GM12878 (cell line): Measurements from ENCODE around the gene VDR. TPM values are rescaled to one million over a fixed set of nuclear protein-coding genes. Genes with fewer than 3 reads are reported as not detected.

Experiments
- ATAC-seq: fragments of 200-7000 bp; cut with Tn5 transposase; 3 replicates; pipeline ENCODE4 v1.9.1; 2020; ENCODE audit warnings: mild to moderate bottlenecking, moderate library complexity
- BruUV-seq: library from RNA; stranded (reverse); fragments of 400-500 nt; replicated peaks from 2 replicates; lab custom pipeline; 2021; lab: Mats Ljungman, UMichigan
- CTCF ChIA-PET: fragments of 300-600 bp; sonication (Branson Sonifier 250); formaldehyde crosslinking; extraction: SDS; loops from one replicate; lab custom pipeline; 2021; ENCODE audit warnings: inconsistent platforms; lab: Yijun Ruan, JAX
- POLR2A ChIA-PET: fragments of 350-600 bp; formaldehyde crosslinking; extraction: SDS; loops from one replicate; lab custom pipeline; 2021; ENCODE audit warnings: inconsistent platforms; lab: Charles Lee
- RAD21 ChIA-PET: fragments of 300-600 bp; sonication (Branson Sonifier 250); formaldehyde crosslinking; loops from one replicate; lab custom pipeline; 2023; ENCODE audit warnings: antibody characterized with exemption; ENCODE audit not compliant: unreplicated experiment; lab: Charles Lee
- SMC1A ChIA-PET: fragments of 300-600 bp; sonication (Branson Sonifier 250); formaldehyde crosslinking; loops from one replicate; lab custom pipeline; 2023; ENCODE audit not compliant: unreplicated experiment, uncharacterized antibody; lab: Charles Lee
- DNase-seq: peaks from one replicate; pipeline ENCODE4 v3.0.0-alpha.2; 2011; ENCODE audit warnings: low read depth, low spot score
- FAIRE-seq: peaks from 3 replicates; lab custom pipeline; 2011; peaks lifted over from hg19 to GRCh38; lab: Jason Lieb, UNC
- H2AFZ ChIP-seq: 2 replicates; pipeline ENCODE4 v1.6.0; 2011; ENCODE audit warnings: low read depth, low read length, control low read depth; ENCODE audit not compliant: control insufficient read depth
- H3K27ac ChIP-seq: 2 replicates; pipeline ENCODE4 v1.5.1; 2011; ENCODE audit warnings: control low read depth; ENCODE audit not compliant: control insufficient read depth, insufficient read depth
- H3K27me3 ChIP-seq, 2 experiments: replicated peaks in 1 of 2; 2 replicates each; pipeline versions ENCODE4 v1.6.0 to v1.6.1; 2011; ENCODE audit warnings: low read length in 1 of 2; ENCODE audit not compliant: control insufficient read depth in 2 of 2, insufficient read depth in 2 of 2
- H3K36me3 ChIP-seq, 2 experiments: 2 replicates each; pipeline ENCODE4 v1.5.1; 2011; ENCODE audit warnings: low read length in 1 of 2; ENCODE audit not compliant: control insufficient read depth in 2 of 2, insufficient read depth in 2 of 2
- H3K4me1 ChIP-seq: 2 replicates; pipeline ENCODE4 v1.6.1; 2011; ENCODE audit warnings: mild to moderate bottlenecking, low read length, moderate library complexity, mixed read lengths; ENCODE audit not compliant: control insufficient read depth, insufficient read depth
- H3K4me2 ChIP-seq: 2 replicates; pipeline ENCODE4 v1.6.0; 2011; ENCODE audit warnings: control low read depth; ENCODE audit not compliant: control insufficient read depth, insufficient read depth
- H3K4me3 ChIP-seq: fragments of 200-600 bp; sonication (generic); 2 replicates; pipeline ENCODE4 v1.5.1; 2016
- H3K79me2 ChIP-seq: 2 replicates; pipeline ENCODE4 v1.6.0; 2011; ENCODE audit warnings: low read length; ENCODE audit not compliant: control insufficient read depth, insufficient read depth
- H3K9ac ChIP-seq: 2 replicates; pipeline ENCODE4 v1.8.0; 2011; ENCODE audit warnings: low read length, control low read depth, mixed read lengths; ENCODE audit not compliant: control insufficient read depth, insufficient read depth
- H3K9me3 ChIP-seq: replicated peaks from 3 replicates; pipeline ENCODE4 v1.5.1; 2011; ENCODE audit warnings: mild to moderate bottlenecking, low read length; ENCODE audit not compliant: control insufficient read depth, insufficient read depth
- H4K20me1 ChIP-seq: 2 replicates; pipeline ENCODE4 v1.6.0; 2011; ENCODE audit not compliant: control insufficient read depth, insufficient read depth
- GATAD2B ChIP-seq: fragments of 450-650 bp; conservative IDR thresholded peaks from 2 replicates; pipeline ENCODE4 v1.6.1; 2017; ENCODE audit warnings: low read depth, mild to moderate bottlenecking, moderate library complexity
- NFXL1 ChIP-seq: fragments of 450-650 bp; IDR thresholded peaks from 2 replicates; pipeline ENCODE4 v1.6.1; 2017; ENCODE audit warnings: antibody characterized with exemption, mild to moderate bottlenecking, borderline replicate concordance
- SREBF2 ChIP-seq: IDR thresholded peaks from 2 replicates; pipeline ENCODE4 v1.6.1; 2012; ENCODE audit warnings: mild to moderate bottlenecking, low read length
- YY1 ChIP-seq: IDR thresholded peaks from 2 replicates; pipeline ENCODE4 v1.6.1; 2011; ENCODE audit warnings: low read depth, mild to moderate bottlenecking, low read length
- WGBS: methylation state at CpG from one replicate; pipeline ENCODE4 v1.1.6; 2016; ENCODE audit warnings: low lambda C conversion rate; ENCODE audit not compliant: insufficient replicate concordance, insufficient coverage; ENCODE audit errors: missing lambda C conversion rate; 5-methylcytosine and 5-hydroxymethylcytosine counted together
- in situ Hi-C: fragments of 300-500 bp; cut with MboI; formaldehyde crosslinking; loops from 9 replicates; pipeline ENCODE4 v1.14.3; 2018; ENCODE audit warnings: mixed read lengths
- intact Hi-C: fragments of 100-400 bp; cut with micrococcal nuclease; formaldehyde crosslinking; loops from one replicate; pipeline ENCODE4 v1.14.2; 2022; ENCODE audit not compliant: unreplicated experiment
- polyA plus RNA-seq, 11 experiments: library from polyadenylated mRNA; depleted of rRNA in 4 of 11; unstranded in 6 of 11; stranded (reverse) in 5 of 11; fragments of >200 nt; fragmentation: Nextera tagmentation in 4 of 11; fragmentation: Illumina TruSeq in 1 of 11; extraction: Ambion mirVana in 4 of 11; extraction: Trizol in 1 of 11; gene quantifications; 1 replicate in 1 of 11; 2 replicates in 10 of 11; pipeline versions ENCODE4 v1.2.1 to v1.2.3, GENCODE V29; 2011 to 2016; ENCODE audit warnings: inconsistent platforms in 2 of 11, missing spikeins in 2 of 11, low read depth in 1 of 11
- total RNA-seq, 4 experiments: library from RNA; depleted of rRNA in 3 of 4; stranded (reverse); fragments of >200 nt in 3 of 4; fragmentation: Illumina TruSeq in 1 of 4; extraction: Trizol in 1 of 4; gene quantifications; 2 replicates each; pipeline versions ENCODE4 v1.2.1 to v1.2.3, GENCODE V29; 2013 to 2021
- TF ChIP-seq, protein P1 (sequence below): fragments of 450-650 bp; formaldehyde crosslinking; IDR thresholded peaks from 2 replicates; pipeline ENCODE4 v1.4.0; 2020; ENCODE audit warnings: mild to moderate bottlenecking, moderate library complexity

The VDR gene
- total and polyA plus RNA-seq, 10 of the 15 experiments (the other 5 are each of a cell fraction or from before 2014, with no cell fraction given): 0.27 to 7.9 (median 3.0) TPM

DNA sequence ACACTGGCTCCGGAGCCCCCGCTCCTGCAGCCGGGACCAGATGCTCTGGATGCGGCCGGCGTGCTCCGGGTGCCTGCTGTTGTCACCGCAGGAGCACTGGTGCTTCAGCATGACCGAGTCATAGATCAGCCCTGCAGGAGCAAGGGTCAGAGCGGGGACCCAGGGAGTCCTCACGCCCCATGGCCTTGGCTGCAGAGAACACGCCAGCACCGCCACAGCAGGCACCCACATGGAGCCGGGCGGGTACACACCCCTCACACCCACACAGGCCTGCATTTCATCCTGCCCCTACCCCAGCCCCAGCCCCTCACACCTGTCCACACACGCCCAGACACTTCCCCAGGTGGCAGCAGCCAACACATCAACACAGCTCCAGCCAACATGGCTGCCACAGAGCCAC, 112.9 kb downstream of the VDR start:
- Histone ChIP-seq H2AFZ (no peak overlapping the region), H3K27me3 (no peaks in the 10 kb centered on the region), H4K20me1 (no peaks in the 10 kb centered on the region), H3K4me1 (no peaks in the 10 kb centered on the region), H3K36me3 (peaks cover 0 to 7% of the 10 kb centered on the region in 2 experiments; a peak in 1 of 4 replicates), H3K79me2 (no peaks in the 10 kb centered on the region), H3K4me2 (no peak overlapping the region), H3K4me3 (no peak overlapping the region), H3K27ac (no peak overlapping the region), H3K9me3 (no peaks in the 10 kb centered on the region), H3K9ac (no peak overlapping the region)
- no TSS peak for BruUV-seq
- ChIA-PET SMC1A (interaction anchor here (0.9 to 1.5 kb wide), 2 partner anchors 27 to 44 kb away, joined by 3 read pairs; no protein-coding TSS in a partner anchor), RAD21 (interaction anchor here (0.5 kb wide), 1 partner anchor 35 kb away, joined by 3 read pairs; no protein-coding TSS in a partner anchor), CTCF (interaction anchor here (0.9 to 5.3 kb wide), 5 partner anchors 16 to 158 kb away, joined by 3 to 36 read pairs (median 4); no protein-coding TSS in a partner anchor), POLR2A (interaction anchor here (1.2 kb wide), 1 partner anchor 8 kb away, joined by 4 read pairs; no protein-coding TSS in a partner anchor)
- intact Hi-C loops (no loop called here), in situ Hi-C loops (no loop called here)
- DNase-seq: no peak
- TF ChIP-seq, protein P1, sequence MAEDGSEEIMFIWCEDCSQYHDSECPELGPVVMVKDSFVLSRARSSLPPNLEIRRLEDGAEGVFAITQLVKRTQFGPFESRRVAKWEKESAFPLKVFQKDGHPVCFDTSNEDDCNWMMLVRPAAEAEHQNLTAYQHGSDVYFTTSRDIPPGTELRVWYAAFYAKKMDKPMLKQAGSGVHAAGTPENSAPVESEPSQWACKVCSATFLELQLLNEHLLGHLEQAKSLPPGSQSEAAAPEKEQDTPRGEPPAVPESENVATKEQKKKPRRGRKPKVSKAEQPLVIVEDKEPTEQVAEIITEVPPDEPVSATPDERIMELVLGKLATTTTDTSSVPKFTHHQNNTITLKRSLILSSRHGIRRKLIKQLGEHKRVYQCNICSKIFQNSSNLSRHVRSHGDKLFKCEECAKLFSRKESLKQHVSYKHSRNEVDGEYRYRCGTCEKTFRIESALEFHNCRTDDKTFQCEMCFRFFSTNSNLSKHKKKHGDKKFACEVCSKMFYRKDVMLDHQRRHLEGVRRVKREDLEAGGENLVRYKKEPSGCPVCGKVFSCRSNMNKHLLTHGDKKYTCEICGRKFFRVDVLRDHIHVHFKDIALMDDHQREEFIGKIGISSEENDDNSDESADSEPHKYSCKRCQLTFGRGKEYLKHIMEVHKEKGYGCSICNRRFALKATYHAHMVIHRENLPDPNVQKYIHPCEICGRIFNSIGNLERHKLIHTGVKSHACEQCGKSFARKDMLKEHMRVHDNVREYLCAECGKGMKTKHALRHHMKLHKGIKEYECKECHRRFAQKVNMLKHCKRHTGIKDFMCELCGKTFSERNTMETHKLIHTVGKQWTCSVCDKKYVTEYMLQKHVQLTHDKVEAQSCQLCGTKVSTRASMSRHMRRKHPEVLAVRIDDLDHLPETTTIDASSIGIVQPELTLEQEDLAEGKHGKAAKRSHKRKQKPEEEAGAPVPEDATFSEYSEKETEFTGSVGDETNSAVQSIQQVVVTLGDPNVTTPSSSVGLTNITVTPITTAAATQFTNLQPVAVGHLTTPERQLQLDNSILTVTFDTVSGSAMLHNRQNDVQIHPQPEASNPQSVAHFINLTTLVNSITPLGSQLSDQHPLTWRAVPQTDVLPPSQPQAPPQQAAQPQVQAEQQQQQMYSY (CRISPR knock-in tag): no peak
- TF ChIP-seq GATAD2B: no peak
- TF ChIP-seq YY1: no peak
- TF ChIP-seq NFXL1: no peak
- no peak for TF ChIP-seq SREBF2
- WGBS: 84% methylated on average over 11 of the region's 16 CpGs
- ATAC-seq: no peak
- no peak for FAIRE-seq

Other genes with a start within 250 kb of the VDR start
Only the 7 nearest of the 9 such genes appear.
- 17.4 and 19.1 TPM in 2 replicates for gene RPAP3, start 199.0 kb downstream of the VDR start, total RNA-seq (2014; rRNA removed)
- 34.5 and 36.9 TPM in 2 replicates for gene RPAP3, start 199.0 kb downstream of the VDR start, total RNA-seq (2014; rRNA removed; fragmentation: Illumina TruSeq; extraction: Trizol)
- gene RPAP3, start 199.0 kb downstream of the VDR start, total RNA-seq (2021): 31.2 and 32.3 TPM in 2 replicates
- 21.3 and 42.1 TPM in 2 replicates for gene RPAP3, start 199.0 kb downstream of the VDR start, polyA plus RNA-seq (2011; rRNA removed)
- gene RPAP3, start 199.0 kb downstream of the VDR start, polyA plus RNA-seq (2014; fragmentation: Illumina TruSeq; extraction: Trizol): 49.1 and 52.8 TPM in 2 replicates
- 10 to 100 TPM; 14.1 to 24.5 TPM for gene RPAP3, start 199.0 kb downstream of the VDR start, polyA plus RNA-seq (2014; fragmentation: Nextera tagmentation; extraction: Ambion mirVana)
- 20.1 and 24.4 TPM in 2 replicates for gene RPAP3, start 199.0 kb downstream of the VDR start, polyA plus RNA-seq (2014; rRNA removed)
- 10 to 100 TPM; 49.8 to 50.6 TPM for gene RPAP3, start 199.0 kb downstream of the VDR start, polyA plus RNA-seq (2016; fragmentation: Nextera tagmentation; extraction: Ambion mirVana)
- gene ENDOU, start 179.5 kb downstream of the VDR start, total RNA-seq (2014; rRNA removed): 0.17 TPM in 1 of 2 replicates, not detected in the other
- 0.09 TPM in 1 of 2 replicates, not detected in the other for gene ENDOU, start 179.5 kb downstream of the VDR start, total RNA-seq (2014; rRNA removed; fragmentation: Illumina TruSeq; extraction: Trizol)
- 0.21 TPM in 1 of 2 replicates, not detected in the other for gene ENDOU, start 179.5 kb downstream of the VDR start, total RNA-seq (2021)
- gene ENDOU, start 179.5 kb downstream of the VDR start, polyA plus RNA-seq (2011; rRNA removed): 0.03 TPM in 1 of 2 replicates, not detected in the other
- gene ENDOU, start 179.5 kb downstream of the VDR start, polyA plus RNA-seq (2014; fragmentation: Illumina TruSeq; extraction: Trizol): 0.10 and 0.19 TPM in 2 replicates
- under 1 TPM in 1 of 2 experiments, not detected in 1; 0.15 TPM for gene ENDOU, start 179.5 kb downstream of the VDR start, polyA plus RNA-seq (2014; fragmentation: Nextera tagmentation; extraction: Ambion mirVana)
- gene ENDOU, start 179.5 kb downstream of the VDR start, polyA plus RNA-seq (2014; rRNA removed): 0.08 and 0.11 TPM in 2 replicates
- not detected for gene ENDOU, start 179.5 kb downstream of the VDR start, polyA plus RNA-seq (2016; fragmentation: Nextera tagmentation; extraction: Ambion mirVana)
- gene RAPGEF3, start 146.1 kb downstream of the VDR start, total RNA-seq (2014; rRNA removed): 0.27 and 0.28 TPM in 2 replicates
- gene RAPGEF3, start 146.1 kb downstream of the VDR start, total RNA-seq (2014; rRNA removed; fragmentation: Illumina TruSeq; extraction: Trizol): 0.09 and 0.18 TPM in 2 replicates
- gene RAPGEF3, start 146.1 kb downstream of the VDR start, total RNA-seq (2021): 0.64 and 0.88 TPM in 2 replicates
- gene RAPGEF3, start 146.1 kb downstream of the VDR start, polyA plus RNA-seq (2011; rRNA removed): 0.30 and 0.68 TPM in 2 replicates
- gene RAPGEF3, start 146.1 kb downstream of the VDR start, polyA plus RNA-seq (2014; fragmentation: Illumina TruSeq; extraction: Trizol): 0.17 and 0.34 TPM in 2 replicates
- under 1 TPM in 1 of 2 experiments, not detected in 1; 0.02 TPM for gene RAPGEF3, start 146.1 kb downstream of the VDR start, polyA plus RNA-seq (2014; fragmentation: Nextera tagmentation; extraction: Ambion mirVana)
- 0.63 and 0.92 TPM in 2 replicates for gene RAPGEF3, start 146.1 kb downstream of the VDR start, polyA plus RNA-seq (2014; rRNA removed)
- under 1 TPM in 1 of 2 experiments, not detected in 1; 0.27 TPM for gene RAPGEF3, start 146.1 kb downstream of the VDR start, polyA plus RNA-seq (2016; fragmentation: Nextera tagmentation; extraction: Ambion mirVana)
- gene SLC48A1, start 131.8 kb downstream of the VDR start, total RNA-seq (2014; rRNA removed): 1.7 and 2.4 TPM in 2 replicates
- 1.1 and 1.2 TPM in 2 replicates for gene SLC48A1, start 131.8 kb downstream of the VDR start, total RNA-seq (2014; rRNA removed; fragmentation: Illumina TruSeq; extraction: Trizol)
- 2.4 and 3.8 TPM in 2 replicates for gene SLC48A1, start 131.8 kb downstream of the VDR start, total RNA-seq (2021)
- gene SLC48A1, start 131.8 kb downstream of the VDR start, polyA plus RNA-seq (2011; rRNA removed): 0.55 and 1.2 TPM in 2 replicates
- 1.6 TPM in 2 replicates for gene SLC48A1, start 131.8 kb downstream of the VDR start, polyA plus RNA-seq (2014; fragmentation: Illumina TruSeq; extraction: Trizol)
- 1 to 10 TPM; 1.1 to 2.2 TPM for gene SLC48A1, start 131.8 kb downstream of the VDR start, polyA plus RNA-seq (2014; fragmentation: Nextera tagmentation; extraction: Ambion mirVana)
- gene SLC48A1, start 131.8 kb downstream of the VDR start, polyA plus RNA-seq (2014; rRNA removed): 1.1 and 1.9 TPM in 2 replicates
- gene SLC48A1, start 131.8 kb downstream of the VDR start, polyA plus RNA-seq (2016; fragmentation: Nextera tagmentation; extraction: Ambion mirVana): 1 to 10 TPM; 4.0 to 4.9 TPM
- gene HDAC7, start 85.1 kb downstream of the VDR start, total RNA-seq (2014; rRNA removed): 5.0 and 6.9 TPM in 2 replicates
- gene HDAC7, start 85.1 kb downstream of the VDR start, total RNA-seq (2014; rRNA removed; fragmentation: Illumina TruSeq; extraction: Trizol): 3.1 and 3.9 TPM in 2 replicates
- gene HDAC7, start 85.1 kb downstream of the VDR start, total RNA-seq (2021): 12.6 and 18.3 TPM in 2 replicates
- gene HDAC7, start 85.1 kb downstream of the VDR start, polyA plus RNA-seq (2011; rRNA removed): 5.1 and 5.6 TPM in 2 replicates
- 2.5 and 6.3 TPM in 2 replicates for gene HDAC7, start 85.1 kb downstream of the VDR start, polyA plus RNA-seq (2014; fragmentation: Illumina TruSeq; extraction: Trizol)
- gene HDAC7, start 85.1 kb downstream of the VDR start, polyA plus RNA-seq (2014; fragmentation: Nextera tagmentation; extraction: Ambion mirVana): 1 to 10 TPM in 1 of 2 experiments, under 1 TPM in 1; 0.47 to 1.3 TPM
- 10.1 and 11.4 TPM in 2 replicates for gene HDAC7, start 85.1 kb downstream of the VDR start, polyA plus RNA-seq (2014; rRNA removed)
- 1 to 10 TPM; 5.1 to 6.2 TPM for gene HDAC7, start 85.1 kb downstream of the VDR start, polyA plus RNA-seq (2016; fragmentation: Nextera tagmentation; extraction: Ambion mirVana)
- gene TMEM106C, start 58.6 kb upstream of the VDR start, total RNA-seq (2014; rRNA removed): 106 TPM in 2 replicates
- gene TMEM106C, start 58.6 kb upstream of the VDR start, total RNA-seq (2014; rRNA removed; fragmentation: Illumina TruSeq; extraction: Trizol): 97.4 and 101 TPM in 2 replicates
- 90.2 and 93.1 TPM in 2 replicates for gene TMEM106C, start 58.6 kb upstream of the VDR start, total RNA-seq (2021)
- gene TMEM106C, start 58.6 kb upstream of the VDR start, polyA plus RNA-seq (2011; rRNA removed): 215 and 280 TPM in 2 replicates
- gene TMEM106C, start 58.6 kb upstream of the VDR start, polyA plus RNA-seq (2014; fragmentation: Illumina TruSeq; extraction: Trizol): 142 and 144 TPM in 2 replicates
- gene TMEM106C, start 58.6 kb upstream of the VDR start, polyA plus RNA-seq (2014; fragmentation: Nextera tagmentation; extraction: Ambion mirVana): 100 to 1,000 TPM; 190 to 236 TPM
- 114 and 130 TPM in 2 replicates for gene TMEM106C, start 58.6 kb upstream of the VDR start, polyA plus RNA-seq (2014; rRNA removed)
- gene TMEM106C, start 58.6 kb upstream of the VDR start, polyA plus RNA-seq (2016; fragmentation: Nextera tagmentation; extraction: Ambion mirVana): 100 to 1,000 TPM; 177 to 179 TPM
- gene COL2A1, start 99.5 kb upstream of the VDR start, total RNA-seq (2014; rRNA removed): 0.27 and 0.28 TPM in 2 replicates
- gene COL2A1, start 99.5 kb upstream of the VDR start, total RNA-seq (2014; rRNA removed; fragmentation: Illumina TruSeq; extraction: Trizol): 0.09 and 0.13 TPM in 2 replicates
- 0.66 and 0.67 TPM in 2 replicates for gene COL2A1, start 99.5 kb upstream of the VDR start, total RNA-seq (2021)
- gene COL2A1, start 99.5 kb upstream of the VDR start, polyA plus RNA-seq (2011; rRNA removed): not detected in 2 replicates
- 0.12 and 0.25 TPM in 2 replicates for gene COL2A1, start 99.5 kb upstream of the VDR start, polyA plus RNA-seq (2014; fragmentation: Illumina TruSeq; extraction: Trizol)
- under 1 TPM; 0.06 to 0.09 TPM for gene COL2A1, start 99.5 kb upstream of the VDR start, polyA plus RNA-seq (2014; fragmentation: Nextera tagmentation; extraction: Ambion mirVana)
- gene COL2A1, start 99.5 kb upstream of the VDR start, polyA plus RNA-seq (2014; rRNA removed): 0.33 and 0.65 TPM in 2 replicates
- under 1 TPM; 0.19 TPM for gene COL2A1, start 99.5 kb upstream of the VDR start, polyA plus RNA-seq (2016; fragmentation: Nextera tagmentation; extraction: Ambion mirVana)